Measurements from ENCODE around the gene C3orf52. TPM values are rescaled to one million over a fixed set of nuclear protein-coding genes. Genes with fewer than 3 reads are reported as not detected.

Gene C3orf52
- total and polyA plus RNA-seq, 10 of the 15 experiments (the other 5 are each of a cell fraction or from before 2014, with no cell fraction given) = 0.15 to 1.9 (median 0.73) TPM

GRCh38 chr3:112095731-112096130 lies 9.5 kb downstream of the C3orf52 start:
- DNase-seq (ENCODE audit: low read depth, low spot score) = no peak
- H3K79me2 ChIP-seq (ENCODE audit: control insufficient read depth, insufficient read depth, low read length) = no peaks in the 10 kb centered on the region
- RAD21 ChIA-PET (ENCODE audit: unreplicated experiment) = interaction anchor here (1.4 kb wide), 1 partner anchor 16 kb away, joined by 4 read pairs; no protein-coding TSS in a partner anchor
- H3K27ac ChIP-seq (ENCODE audit: control insufficient read depth, insufficient read depth) = no peak overlapping the region
- intact Hi-C loops (cut with micrococcal nuclease; ENCODE audit: unreplicated experiment) = no loop called here
- WGBS (ENCODE audit: insufficient coverage, insufficient replicate concordance, low lambda C conversion rate, missing lambda C conversion rate) = 100% methylated on average over 1 of the region's 2 CpGs
- no peak for FAIRE-seq
- in situ Hi-C loops (cut with MboI) = no loop called here
- H2AFZ ChIP-seq (ENCODE audit: control insufficient read depth, low read depth, low read length) = no peak overlapping the region
- CTCF ChIA-PET = interaction anchor here (0.6 kb wide), 2 partner anchors 412 to 438 kb away, joined by 3 read pairs; no protein-coding TSS in a partner anchor
- no peak overlapping the region for H3K9ac ChIP-seq (ENCODE audit: control insufficient read depth, insufficient read depth, low read length)
- ATAC-seq = no peak
- BruUV-seq (replicated peaks) = no TSS peak
- no peak overlapping the region for H3K4me2 ChIP-seq (ENCODE audit: control insufficient read depth, insufficient read depth)
- no peaks in the 10 kb centered on the region for H3K36me3 ChIP-seq (ENCODE audit: control insufficient read depth in 2 of 2, insufficient read depth in 2 of 2, low read length in 1 of 2)
- no peaks in the 10 kb centered on the region for H3K9me3 ChIP-seq (replicated peaks; ENCODE audit: control insufficient read depth, insufficient read depth, low read length)
- H3K4me3 ChIP-seq = no peak overlapping the region
- peaks cover 8% of the 10 kb centered on the region for H3K4me1 ChIP-seq (ENCODE audit: control insufficient read depth, insufficient read depth, low read length)
- POLR2A ChIA-PET = interaction anchor here (0.6 kb wide), 1 partner anchor 11 kb away, joined by 4 read pairs; no protein-coding TSS in a partner anchor
- SMC1A ChIA-PET (ENCODE audit: uncharacterized antibody, unreplicated experiment) = no interaction called here
- H4K20me1 ChIP-seq (ENCODE audit: control insufficient read depth, insufficient read depth) = no peaks in the 10 kb centered on the region
- no peaks in the 10 kb centered on the region for H3K27me3 ChIP-seq (replicated peaks in 1 of 2; ENCODE audit: control insufficient read depth in 2 of 2, insufficient read depth in 2 of 2, low read length in 1 of 2)
- TF ChIP-seq CEBPZ (IDR thresholded peaks at IDR 0.05; ENCODE audit: low read depth, low read length) = no peak
- TF ChIP-seq E2F4 (IDR thresholded peaks at IDR 0.05; ENCODE audit: low read depth, low read length) = no peak
- TF ChIP-seq E4F1 (IDR thresholded peaks at IDR 0.05; ENCODE audit: borderline replicate concordance, partially characterized antibody) = no peak
